Smooth muscle cell of the brain vasculature (primary cell): Measurements from ENCODE around the gene TBC1D1.
"Not testable (repeated sequence)": the region's sequence is repeated elsewhere in the genome, so short reads cannot be mapped to it uniquely, and the experiment has no call there.

ENCODE experiments used
- DNase-seq: peaks from one replicate; pipeline ENCODE4 v3.0.0-alpha.2; 2012; ENCODE audit warnings: low read depth, low spot score

The TBC1D1 gene

DNA sequence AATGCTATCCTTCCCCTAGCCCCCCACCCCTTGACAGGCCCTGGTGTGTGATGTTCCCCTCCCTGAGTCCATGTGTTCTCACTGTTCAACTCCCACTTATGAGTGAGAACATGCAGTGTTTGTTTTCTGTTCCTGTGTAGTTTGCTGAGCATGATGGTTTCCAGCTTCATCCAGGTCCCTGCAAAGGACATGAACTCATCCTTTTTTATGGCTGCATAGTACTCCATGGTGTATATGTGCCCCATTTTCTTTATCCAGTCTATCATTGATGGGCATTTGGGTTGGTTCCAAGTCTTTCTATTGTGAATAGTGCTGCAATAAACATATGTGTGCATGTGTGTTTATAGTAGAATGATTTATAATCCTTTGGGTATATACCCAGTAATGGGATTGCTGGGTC is 32.2 kb downstream of the TBC1D1 start:
- DNase-seq, result not testable (repeated sequence)

DNA sequence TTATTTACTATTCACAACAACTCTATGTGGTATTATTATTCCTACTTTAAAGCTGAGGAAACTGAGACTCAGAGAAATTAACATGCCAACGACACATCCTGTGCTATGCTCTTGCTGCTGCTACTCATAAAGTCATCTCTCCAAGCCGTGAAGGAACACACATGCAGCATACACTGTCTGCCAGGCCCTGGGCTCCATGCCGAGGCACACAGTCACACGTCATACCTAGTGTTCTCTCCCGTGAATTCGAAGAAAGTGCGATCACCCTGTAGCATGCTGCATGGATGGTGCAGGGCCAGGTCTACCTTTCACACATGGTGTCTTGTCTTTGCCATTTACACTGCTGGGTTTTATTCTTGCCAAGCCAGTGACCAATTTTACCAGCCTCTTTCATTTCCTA is 34.1 kb downstream of the TBC1D1 start:
- DNase-seq, result no peak

DNA sequence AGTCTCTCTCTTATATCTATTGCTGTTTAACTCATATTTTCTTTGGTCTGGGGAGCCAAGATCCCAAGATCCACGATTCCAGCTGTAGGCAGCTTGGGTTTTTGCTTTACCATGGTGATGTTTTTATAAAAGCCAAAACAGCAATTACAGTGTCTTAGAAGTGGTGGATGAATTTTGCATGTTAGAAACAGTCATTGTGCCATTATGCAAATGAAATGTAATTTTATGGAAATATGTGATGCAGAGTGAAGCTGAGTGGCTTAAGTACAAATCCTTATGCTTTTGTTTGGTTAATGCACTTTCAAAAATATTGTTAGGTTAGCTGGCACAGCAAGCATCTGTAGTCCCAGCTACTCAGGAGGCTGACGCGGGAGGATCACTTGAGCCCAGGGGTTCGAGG is 36.5 kb downstream of the TBC1D1 start:
- no peak for DNase-seq

DNA sequence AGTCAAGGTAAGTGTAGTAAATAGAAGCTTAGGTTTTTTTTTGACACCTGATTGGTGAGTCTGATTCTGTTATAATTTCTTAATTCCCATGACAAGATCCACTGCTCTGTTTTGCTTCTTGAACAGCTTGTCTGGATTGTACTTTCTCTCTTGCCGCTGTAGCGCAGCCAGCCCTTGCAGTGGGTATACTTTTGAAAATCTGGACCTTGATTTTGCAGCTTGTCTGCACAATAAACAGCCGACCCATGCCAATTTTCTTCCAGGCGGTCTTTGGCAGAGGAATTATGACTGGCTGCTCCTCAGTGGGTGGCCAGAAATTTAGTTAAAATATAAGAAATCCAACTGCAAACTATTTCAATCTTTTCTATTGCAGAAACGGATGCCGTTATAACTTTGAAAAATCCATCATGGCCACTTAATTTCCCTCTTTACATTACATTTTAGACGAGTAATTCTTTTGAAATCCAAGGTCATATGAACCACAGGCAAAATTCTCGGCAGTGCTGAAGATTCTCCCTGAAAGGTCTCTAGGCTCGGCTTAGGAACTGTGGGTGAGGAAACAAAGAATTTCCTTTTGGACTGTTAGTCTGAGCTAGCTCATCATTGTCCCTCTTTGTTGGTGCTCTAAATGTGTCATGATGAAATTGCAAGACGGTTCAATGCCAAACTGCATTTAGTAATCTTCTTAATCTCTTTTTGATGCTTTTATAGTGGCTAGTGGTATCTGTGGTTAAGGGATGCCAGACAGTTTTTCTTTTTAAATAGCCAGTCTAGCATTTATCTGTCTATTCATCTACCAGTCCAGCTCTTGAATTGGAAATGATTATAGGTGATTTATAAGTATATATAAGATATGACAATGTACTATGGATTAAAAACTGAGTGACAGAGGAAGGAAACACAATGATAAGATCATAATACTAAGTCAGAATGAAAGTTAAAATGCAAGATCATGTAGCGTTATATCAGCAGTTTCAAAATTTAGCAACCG is 37.8 kb downstream of the TBC1D1 start:
- no peak for DNase-seq

DNA sequence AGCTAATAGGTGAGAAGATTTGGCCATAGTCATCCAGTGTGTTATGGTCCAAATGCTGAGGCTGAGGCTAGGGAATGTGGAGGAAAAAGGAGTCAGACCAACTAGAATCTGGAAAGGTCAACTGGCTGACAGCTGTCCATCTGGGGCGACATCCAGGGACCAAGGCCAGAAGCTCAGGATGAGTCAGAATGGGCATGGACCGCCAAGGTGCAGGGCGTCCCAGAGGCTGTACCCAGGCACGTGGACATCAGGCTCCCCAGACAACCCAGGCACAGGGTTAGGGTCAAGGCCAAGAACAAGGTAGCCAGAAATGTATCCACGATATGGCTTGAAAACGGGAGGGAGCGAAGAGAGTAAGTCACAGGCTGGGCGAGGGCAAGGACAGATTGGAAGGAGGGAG is 43.2 kb downstream of the TBC1D1 start:
- no peak for DNase-seq

DNA sequence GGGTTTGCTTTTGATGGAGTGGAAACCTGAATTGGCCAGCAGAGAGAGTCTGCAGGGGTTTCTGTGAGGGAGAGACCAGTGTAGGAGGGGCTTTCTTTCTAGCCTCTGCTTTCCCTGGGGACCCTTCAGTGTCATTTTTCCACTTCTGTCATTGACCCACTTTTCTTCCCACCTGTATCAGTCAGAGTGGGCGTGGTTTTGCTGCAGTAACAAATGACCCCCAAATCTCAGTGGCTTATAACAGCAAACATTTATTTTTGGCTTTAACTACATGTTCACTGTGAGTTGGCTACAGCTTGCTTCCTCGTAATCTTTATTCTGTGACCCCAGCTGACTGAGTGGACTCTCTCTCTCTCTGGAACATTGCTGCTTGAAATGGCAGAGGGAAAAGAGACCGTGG is 43.7 kb downstream of the TBC1D1 start:
- no peak for DNase-seq

DNA sequence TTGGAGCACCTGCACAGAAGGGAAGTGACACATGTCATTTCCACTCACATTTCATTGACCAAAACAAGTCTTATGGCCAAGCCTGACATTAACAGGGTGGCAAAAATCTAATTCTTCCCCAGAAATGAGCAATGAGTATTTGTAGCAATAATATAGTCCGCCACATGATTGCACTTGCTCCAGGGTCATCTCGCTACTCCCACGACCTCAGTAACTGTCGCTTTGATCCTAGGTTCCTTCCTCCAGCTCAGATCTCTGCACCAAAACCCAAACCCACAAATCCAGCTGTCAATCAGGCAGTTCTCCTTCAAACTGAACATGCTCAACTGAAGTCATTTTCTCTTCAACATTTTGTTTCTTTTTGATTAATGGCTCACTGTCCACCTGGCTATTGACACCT is 44.1 kb downstream of the TBC1D1 start:
- no peak for DNase-seq

DNA sequence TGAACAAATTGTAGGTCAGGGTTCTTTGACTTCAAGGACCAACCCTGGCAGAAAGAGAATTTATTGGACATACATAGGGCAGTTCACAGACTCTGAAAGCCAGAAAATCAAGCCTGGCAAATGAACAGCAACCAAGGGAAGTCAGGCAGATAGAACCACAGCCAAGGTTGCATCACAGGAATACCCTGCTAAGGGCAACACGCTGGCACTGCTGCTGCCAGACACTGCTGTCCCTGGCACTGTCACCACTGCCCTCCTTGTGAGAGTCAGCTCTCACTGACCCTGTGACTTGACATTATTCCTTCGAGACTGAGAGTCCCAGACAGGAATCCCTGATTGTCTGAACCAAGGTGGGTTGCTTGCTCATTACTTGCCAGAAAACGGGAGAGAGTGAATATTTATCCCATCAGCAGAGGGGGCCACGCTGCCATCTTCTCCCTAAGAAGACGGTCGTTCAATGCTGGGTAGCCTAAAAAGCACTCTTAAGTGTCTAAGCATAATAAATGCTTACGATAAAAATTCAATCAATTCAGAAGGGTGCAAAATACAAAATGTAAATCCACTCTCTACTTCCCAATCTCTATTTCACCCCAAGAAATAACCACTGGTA is 46.1 kb downstream of the TBC1D1 start:
- DNase-seq, result no peak

DNA sequence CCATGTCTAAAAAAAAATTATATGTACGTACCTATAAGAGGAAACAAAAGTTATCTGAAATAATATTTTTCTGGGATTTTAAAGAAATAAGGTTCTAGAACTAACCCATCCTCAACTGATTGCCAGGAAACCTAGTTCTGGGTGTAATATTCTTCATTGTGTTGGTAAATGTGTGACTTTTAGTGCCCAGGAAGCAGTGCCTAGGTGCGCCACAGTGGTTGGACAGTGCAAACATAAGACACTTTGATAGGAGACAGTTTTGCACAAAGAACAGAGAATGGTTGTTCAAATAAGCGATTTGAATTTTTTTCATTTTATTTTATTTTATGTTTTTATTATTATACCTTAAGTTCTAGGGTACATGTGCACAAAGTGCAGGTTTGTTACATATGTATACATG is 47.3 kb downstream of the TBC1D1 start:
- no peak for DNase-seq

DNA sequence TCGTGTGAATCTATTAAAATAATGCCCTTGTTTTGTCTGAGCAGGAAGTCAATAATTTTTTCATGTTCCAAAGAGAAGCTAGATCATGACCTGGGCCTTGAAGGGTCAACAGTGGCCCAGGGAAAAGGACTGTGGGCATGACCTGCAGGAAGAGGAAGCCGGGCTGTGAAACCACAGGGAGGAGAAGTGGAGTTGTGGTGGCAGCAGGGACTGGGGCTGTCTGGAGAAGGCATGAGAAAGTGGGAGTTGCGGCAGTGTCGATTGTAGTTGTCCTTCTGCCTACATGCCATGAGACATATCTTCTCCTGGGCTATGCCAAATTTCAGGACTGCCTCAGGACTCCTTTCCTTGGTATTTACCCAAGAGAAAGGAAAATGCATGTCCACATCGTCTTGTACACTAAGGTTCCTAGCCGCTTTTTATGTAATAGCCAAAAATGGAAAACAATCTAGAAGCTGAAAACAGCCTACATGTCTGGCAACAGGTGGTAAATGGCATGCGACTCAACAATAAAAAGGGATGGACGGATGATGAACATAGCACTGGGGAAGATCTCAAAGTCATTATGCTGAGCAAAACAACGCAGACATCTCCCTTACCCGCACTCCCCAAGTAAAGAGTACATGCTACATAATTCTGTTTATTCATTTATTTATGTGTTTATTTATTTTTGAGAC is 55.8 kb downstream of the TBC1D1 start:
- no peak for DNase-seq

DNA sequence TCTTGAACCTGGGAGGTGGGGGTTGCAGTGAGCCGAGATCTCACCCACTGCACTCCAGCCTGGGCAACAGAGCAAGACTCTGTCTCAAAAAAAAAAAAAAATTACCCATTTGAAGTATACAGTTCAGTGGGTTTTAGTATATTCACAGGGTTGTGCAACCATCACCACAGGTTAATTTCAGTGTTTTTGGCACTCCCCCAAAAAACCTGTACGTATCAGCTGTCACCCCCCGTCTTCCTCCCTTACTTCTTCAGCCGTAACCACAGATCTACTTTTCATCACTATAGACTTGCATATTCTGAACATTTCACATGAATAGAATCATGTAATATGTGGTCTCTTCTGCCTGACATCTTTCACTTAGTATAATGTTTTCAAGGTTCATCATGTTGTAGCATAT is 57.7 kb downstream of the TBC1D1 start:
- DNase-seq, result no peak

DNA sequence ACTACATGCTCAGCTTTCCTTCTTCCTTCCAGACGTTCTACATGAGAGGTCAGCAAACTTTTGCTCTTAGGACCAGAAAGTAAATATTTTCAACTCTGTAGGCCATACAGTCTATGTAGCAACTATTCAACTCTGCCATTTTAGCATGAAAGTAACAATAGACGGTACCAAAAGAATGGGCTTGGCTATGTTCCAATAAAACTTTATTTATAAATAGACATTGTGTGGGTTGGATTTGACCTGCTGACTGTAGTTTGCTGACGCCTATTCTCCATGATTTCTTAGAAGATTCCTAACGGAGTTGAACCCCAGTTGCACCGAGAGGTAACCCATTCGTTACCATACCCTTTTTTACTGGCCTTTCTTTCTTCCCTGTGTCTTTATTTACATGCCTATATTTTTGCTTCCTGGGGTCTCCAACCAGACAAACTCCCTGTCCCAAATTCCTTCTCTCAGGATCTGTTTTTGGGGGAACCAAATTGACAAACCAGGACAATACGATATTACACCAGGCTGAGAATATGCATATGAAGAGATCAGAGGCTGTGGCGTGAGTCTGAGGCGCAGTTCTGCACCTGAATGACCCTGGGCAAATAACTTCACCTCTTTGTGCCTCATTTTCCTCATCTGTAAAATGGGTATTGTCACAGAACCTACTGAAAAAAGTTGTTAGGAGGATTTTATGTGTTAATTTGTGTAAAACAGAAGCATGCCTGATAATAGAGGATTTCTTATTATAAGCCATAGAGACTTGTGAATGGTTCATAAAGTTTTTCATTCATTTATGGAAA is 58.9 kb downstream of the TBC1D1 start:
- no peak for DNase-seq

DNA sequence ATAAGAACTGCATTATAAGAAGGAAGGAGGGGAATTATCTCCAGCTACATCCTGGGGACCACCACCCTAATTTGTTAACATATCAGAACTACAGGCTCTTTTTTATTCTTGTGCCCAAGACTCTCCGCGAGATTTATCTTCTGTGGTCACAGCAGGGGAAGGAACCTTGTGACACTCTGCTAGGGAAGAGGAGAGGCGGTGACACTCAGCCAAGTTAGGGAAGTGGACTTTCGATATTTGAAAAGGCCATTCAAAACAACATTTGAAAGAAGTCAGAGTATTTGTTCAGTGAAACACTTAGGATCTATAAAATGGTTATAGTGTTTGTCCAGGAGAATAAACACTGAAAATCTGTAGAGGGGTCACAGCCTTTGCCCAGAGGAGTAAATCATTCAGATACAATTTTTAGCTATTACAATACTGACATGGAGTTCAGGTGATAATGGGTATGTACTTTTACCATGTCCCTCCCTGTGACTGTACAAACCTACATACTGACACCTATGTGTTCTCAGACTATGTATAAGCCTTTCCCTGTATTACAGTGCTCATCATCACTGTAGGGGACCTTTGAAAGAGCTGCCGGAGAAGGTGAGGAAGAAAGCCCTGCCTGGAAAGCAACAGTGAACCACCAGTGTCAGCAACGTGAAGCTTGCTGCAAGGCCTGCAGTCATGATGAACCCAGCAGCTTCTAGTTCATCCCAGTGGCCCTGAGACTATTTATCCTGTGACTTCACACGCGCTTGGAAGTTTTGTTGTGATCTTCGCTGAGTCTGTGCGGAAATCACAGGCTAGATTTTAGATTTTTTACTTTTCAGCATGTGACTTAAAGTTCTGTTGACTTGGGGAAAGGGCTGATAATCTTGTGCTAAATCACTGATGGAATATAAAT is 60.8 kb downstream of the TBC1D1 start:
- no peak for DNase-seq

DNA sequence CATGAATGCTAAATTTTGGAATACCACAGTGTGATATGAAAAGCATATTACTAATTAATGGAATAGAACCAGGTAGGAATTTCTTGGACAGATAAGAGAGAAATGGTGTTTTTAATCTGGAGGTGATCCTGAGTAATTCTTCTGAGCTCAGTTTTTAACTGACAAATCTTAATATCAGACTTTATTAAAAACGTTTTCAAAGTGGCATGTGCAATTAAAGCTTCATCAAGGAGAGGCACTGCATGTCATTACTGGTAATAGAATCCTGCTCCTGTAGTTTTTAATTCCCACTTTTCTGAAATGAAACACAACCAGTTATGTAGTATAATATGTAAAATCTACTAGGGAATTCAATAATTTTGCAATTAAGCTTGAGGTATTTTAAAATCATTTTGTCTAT is 62.3 kb downstream of the TBC1D1 start:
- no peak for DNase-seq

DNA sequence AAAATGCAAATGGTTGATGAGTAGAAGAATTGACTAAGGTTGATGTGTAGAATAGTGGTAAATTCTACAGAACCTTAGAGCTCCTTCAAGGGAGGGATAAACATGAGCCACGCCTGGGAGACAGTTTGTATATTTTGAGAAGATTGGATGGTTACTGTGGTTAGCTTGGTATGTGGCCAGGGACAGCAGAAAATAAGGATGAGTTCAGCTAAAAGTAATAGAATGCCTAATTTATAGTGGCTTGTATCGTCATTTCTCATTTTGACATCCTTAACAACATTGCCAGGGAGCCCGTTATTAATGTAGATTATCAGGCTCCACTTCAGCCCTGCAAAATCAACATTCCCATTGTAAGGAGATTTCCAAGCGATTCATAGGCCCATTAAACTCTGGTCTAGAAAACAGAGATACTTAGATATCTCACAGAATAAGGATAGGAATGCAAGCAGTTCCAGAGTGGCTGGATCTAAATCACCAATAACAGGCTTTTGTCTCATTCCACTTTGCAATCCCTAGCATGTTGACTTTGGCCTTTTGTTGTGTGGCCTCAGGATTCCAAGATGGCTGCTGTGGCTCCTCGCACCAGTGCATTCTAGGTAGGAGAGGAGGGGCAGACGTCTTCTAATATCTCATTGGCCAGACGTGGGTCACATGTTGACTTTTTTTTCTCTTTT is 62.9 kb downstream of the TBC1D1 start:
- no peak for DNase-seq

DNA sequence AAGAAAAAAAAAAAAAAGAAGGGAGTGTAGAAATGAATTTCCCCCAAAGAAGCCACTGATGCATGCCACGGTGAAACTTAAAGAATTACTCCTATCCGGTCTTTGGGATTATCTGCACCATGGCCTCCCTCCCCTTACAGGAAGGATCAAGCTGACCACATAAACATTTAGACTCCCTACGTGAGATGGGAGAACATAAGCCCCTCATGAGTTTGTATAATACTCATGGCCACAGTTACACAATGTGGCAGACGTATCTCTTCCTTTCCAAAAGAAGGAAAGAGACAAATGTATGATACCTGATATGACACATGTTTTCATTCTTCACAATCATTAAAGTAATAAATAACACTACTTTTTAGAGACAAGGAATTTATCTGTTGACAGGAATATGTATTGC is 66.1 kb downstream of the TBC1D1 start:
- DNase-seq, result no peak

DNA sequence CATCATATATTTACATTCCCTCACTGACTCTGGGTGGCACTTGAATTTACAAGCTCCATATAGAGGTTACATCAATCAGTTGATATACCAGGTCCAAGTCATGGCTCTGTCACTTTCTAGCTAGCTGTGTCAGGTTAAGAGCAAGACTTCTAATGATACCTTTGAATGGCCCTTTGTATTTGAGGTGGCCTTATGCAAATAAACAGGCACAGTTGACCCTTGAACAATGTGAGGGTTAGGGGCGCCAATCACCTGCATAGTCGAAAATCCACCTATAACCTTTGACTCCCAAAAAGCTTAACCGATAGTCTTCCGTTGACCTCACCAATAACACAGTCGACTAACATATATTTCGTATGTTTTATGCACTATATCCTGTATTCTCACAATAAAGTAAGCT is 68.0 kb downstream of the TBC1D1 start:
- no peak for DNase-seq

DNA sequence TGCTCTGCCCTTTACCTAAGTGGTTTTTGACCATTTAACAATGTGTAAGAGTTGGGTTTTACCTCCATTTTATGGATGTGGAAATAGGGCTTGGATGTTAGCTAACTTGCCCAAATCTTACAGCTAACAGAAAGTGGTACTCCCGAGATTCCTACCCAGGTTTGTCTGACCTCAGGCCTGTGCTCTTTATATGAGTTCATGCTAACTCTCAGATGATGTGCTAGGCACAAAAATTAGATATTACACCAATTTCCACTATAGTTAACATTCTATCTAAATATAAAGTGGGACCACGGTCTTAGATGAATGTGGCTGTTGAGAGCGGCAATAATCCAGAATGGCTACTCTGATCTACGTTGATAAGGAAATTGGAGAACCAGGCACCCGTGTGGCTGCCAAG is 69.2 kb downstream of the TBC1D1 start, which contains the start of gene PTTG2:
Gene PTTG2, plus strand, starts transcription at position 301 of the 400 bp plus-strand sequence. Its CDS starts 37 bp downstream, at position 338.
- DNase-seq, result no peak

DNA sequence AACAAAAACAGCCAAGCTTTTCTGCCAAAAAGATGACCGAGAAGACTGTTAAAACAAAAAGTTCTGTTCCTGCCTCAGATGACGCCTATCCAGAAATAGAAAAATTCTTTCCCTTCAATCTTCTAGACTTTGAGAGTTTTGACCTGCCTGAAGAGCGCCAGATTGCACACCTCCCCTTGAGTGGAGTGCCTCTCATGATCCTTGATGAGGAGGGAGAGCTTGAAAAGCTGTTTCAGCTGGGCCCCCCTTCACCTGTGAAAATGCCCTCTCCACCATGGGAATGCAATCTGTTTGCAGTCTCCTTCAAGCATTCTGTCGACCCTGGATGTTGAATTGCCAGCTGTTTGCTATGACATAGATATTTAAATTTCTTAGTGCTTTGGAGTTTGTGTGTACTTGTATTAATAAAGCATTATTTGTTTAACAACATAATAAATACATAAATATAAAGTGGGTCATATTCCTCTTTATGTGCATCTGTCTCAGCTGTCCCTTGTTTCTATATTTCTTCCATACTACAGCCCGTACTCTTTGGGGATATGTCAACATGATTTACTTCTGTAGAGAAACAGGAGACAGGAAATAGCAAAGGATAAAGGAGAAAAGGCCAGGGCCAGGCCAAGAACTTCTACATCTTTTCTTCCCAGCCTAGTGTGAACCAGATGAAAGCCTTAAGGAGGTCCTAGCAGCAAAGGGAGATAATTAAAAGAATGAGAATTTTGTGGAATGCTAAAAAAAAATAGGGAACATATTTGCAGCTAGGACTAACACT is 70.0 kb downstream of the TBC1D1 start:
- no peak for DNase-seq
